Epithelial cell of esophagus (primary cell): ENCODE data around the gene XIRP2.
"Not testable (repeated sequence)": the region's sequence is repeated elsewhere in the genome, so short reads cannot be mapped to it uniquely, and the experiment has no call there.

Source experiments
- DNase-seq: peaks from one replicate; pipeline ENCODE4 v3.0.0; 2010; ENCODE audit warnings: low read depth
- H3K4me3 ChIP-seq: 2 replicates; pipeline ENCODE4 v1.5.1; 2011; ENCODE audit warnings: mild to moderate bottlenecking, low read length, control low read depth
- CTCF ChIP-seq: IDR thresholded peaks from 2 replicates; pipeline ENCODE4 v1.5.1; 2011; ENCODE audit warnings: low read depth, mild to moderate bottlenecking, low read length, control low read depth, inconsistent platforms; ENCODE audit not compliant: insufficient read depth; ENCODE audit errors: missing control alignments

XIRP2 gene

DNA sequence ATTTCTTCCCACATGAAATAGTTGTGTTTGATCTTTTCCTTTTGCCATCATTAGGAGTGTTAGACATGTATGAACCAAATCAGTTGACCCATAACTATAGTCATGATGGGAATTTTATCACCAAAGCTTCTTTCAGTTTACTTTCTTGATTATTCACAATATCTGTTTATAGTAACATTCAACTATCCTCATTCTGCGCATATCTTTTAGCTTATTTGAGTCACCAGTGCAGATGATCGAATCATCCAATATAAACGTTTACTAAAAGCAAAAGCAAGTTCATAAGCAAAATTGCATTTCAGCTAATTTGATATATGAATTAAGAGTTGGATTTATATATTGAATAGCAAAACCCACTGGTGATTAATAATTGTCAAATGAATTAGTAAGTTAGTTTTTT is 216.4 kb downstream of the XIRP2 start:
- no peak for TF ChIP-seq CTCF
- no peak overlapping the region for H3K4me3 ChIP-seq
- no peak for DNase-seq

- DNase-seq = peak; percentile 8
These were observed 221.4 kb downstream of the XIRP2 start for GRCh38 chr2:167109682-167110081.

DNA sequence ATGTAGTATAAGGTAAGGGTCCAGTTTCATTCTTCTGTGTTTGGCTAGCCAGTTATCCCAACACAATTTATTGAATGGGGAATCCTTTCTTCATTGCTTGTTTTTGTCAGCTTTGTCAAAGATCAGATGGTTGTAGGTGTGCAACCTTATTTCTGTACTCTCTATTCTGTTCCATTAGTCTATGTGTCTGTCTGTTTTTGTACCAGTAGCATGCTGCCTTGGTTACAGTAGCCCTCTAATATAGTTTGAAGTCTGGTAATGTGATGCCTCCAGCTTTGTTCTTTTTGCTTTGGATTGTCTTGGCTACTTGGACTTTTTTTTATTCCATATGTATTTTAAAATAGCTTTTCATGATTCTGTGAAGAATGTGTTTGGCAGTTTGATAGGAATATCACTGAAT is 222.1 kb downstream of the XIRP2 start:
- no peak for TF ChIP-seq CTCF
- H3K4me3 ChIP-seq = no peak overlapping the region
- DNase-seq = no peak

More at GRCh38 chr2:167109682-167110081, 221.4 kb downstream of the XIRP2 start:
- not testable (repeated sequence) for H3K4me3 ChIP-seq

DNA sequence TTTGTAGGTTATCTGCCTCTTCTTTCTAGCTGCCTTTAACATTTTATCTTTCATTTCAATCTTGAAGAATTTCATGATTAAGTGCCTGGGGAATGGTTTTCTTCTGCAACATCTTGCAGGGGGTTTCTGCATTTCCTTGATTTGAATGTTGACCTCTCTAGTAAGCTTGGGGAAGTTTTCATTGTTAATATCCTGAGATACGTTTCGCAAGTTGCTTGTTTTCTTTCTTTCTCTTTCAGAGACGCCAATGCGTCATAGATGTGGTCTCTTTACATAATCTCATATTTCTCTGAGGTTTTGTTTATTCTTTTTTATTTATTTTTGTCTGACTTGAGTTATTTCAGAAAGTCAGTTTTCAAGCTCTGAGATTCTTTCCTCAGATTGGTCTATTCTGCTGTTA is 225.7 kb downstream of the XIRP2 start:
- no peak for TF ChIP-seq CTCF
- peak; percentile 29 for DNase-seq
- no peak overlapping the region for H3K4me3 ChIP-seq

DNA sequence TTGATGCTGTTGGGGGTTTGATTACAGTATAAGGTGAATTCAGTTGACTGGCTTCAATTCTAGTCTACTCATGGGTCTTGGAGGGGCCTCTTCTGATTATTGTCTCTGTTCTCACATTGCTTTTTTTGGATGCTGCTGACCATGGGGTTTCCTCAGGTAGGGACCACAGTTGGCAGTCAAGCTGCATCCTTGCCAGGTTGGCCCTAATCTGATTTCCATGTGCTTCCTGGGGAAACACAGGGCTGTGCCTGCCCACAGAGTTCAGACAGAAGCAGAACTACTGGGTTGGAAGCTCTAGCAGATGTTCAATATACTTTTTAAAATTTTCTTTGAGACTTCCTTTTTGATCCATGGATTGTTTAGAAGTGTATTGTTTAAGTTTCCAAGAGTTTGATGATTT is 227.3 kb downstream of the XIRP2 start:
- no peak for DNase-seq
- no peak for TF ChIP-seq CTCF
- no peak overlapping the region for H3K4me3 ChIP-seq

DNA sequence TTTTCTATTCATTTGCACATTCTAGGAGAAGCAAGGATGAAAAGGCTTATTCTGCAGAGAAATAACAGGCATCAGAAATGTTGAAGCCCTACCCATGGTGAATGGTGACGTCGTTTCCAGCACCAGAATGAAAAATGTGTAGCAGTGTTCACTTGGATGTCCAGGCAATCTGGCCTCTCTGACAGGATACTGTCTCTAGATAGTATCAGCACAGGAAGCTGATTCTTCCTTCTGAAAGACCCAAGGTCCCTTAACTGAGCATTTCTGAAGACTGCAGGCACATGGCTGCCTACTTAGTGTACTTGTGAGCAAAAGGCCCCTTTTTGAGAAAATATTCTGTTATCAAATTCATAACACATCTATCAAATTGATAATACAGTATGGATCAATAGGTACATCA is 234.1 kb downstream of the XIRP2 start:
- no peak for DNase-seq
- TF ChIP-seq CTCF = no peak
- H3K4me3 ChIP-seq = no peak overlapping the region

DNA sequence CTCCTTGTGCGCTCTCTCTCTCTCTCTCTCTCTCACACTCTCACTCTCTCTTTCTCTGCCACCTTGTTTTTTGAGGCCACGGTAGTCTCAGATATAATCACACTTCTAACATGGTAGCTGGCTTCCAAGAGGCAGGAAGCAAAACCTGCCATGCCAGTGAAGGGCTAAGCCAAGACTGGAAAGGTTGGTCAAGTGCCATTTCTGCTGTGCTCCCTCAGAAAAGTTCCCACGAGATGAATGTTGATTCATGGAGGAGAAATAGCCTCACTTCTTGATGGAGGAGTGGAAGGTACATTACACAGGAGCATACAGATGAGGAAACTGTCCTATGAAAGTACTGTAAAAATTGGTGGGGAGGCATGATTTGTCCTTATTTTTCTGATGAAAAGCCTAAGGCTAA is 237.9 kb downstream of the XIRP2 start:
- no peak overlapping the region for H3K4me3 ChIP-seq
- DNase-seq = no peak
- TF ChIP-seq CTCF = no peak

DNA sequence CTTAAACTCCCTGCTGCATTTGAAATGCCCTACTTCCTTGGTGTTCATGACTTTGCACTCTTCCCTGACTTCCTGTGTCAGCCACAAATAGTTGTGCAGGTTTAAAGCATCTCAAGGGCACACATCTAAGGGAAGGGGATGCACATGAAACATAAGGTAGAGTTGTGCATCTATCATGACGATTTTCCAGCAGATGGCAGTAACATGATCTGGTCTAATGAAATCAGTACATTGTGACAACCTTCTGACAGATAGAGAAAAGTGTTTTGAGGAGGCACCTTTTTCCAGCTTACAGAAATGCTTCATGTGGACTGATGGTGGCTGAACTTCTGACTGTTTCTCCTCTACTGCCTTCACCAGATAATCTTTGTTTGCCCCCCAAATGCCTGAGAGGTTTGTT is 238.9 kb downstream of the XIRP2 start:
- H3K4me3 ChIP-seq = no peak overlapping the region
- DNase-seq = peak; percentile 56
- TF ChIP-seq CTCF = peak; percentile 43
